HG03175 (cell line): ENCODE results near the gene AFDN.

ENCODE experiments used
- ATAC-seq: cut with Tn5 transposase; IDR thresholded peaks from one replicate; pipeline ENCODE4 v1.9.1; 2021; ENCODE audit warnings: mild to moderate bottlenecking, moderate library complexity; ENCODE audit not compliant: unreplicated experiment

AFDN gene

DNA sequence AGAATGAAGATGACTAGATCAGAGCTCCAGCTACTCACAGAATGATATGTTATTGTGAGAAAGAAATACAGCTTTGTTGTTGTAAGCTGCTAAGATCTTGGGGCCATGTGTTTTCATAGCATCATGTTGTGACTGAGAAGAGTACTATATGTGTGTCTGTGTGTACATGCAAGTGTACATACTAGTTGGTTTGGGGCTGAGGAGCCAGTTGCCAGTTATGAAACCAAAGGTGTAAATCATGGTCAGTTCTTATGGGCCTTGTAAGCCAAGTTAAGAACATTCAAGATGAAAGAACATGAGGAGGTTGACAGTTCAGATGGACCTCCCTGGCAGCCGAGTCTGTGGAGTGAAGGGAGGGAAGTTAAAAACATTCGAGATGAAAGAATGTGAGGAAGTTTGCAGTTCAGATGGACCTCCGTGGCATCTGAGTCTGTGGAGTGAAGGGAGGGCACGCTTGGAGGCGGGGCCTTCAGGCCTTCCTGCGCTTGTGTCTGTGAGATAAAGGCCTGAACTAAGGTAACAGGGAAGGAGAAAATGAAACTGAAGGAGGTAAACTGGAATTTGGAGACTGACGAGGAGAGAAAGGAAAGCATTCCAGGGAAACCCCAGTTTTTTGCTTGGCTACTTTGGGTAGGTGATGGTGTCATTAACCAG lies 13.9 kb downstream of the AFDN start:
- ATAC-seq, result no peak

GRCh38 chr6:167841981-167842380 lies 15.3 kb downstream of the AFDN start:
- ATAC-seq, result no peak

DNA sequence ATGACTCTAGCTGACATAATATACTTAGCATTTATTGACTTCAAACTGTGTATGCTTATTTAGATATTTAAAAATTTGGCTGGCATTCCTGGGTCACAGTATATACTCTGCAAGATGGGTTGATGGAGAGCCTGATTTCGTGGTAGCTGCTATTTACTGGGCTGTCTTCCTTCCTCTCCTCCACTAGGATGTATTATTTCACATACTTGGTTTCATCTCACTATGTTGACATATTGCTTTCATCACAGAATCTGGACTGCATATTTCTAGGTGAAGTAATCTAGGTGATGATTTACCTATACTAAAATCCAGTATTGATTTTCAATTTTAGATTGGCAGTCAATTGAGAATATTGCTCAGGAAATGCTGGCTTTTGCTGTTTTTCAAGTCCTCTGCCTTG lies 15.7 kb downstream of the AFDN start:
- no peak for ATAC-seq

DNA sequence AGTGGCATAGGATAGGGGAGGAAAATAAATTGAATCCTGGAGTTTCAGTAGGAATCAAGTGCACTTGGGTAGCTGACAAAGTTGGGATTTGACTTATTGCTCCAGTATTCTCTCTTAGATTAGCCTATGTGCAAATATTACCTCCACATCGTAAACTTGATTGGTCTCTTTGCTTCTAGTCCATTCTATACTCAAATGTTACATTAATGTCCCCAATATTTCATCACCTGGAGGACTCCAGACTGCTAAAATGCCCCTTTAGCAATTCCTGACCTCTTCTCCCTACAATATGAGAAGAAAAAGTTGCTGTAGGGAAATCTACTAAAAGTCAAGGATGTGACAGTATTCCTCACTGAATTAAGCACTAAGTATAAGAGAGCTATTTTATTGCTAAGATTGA lies 16.3 kb downstream of the AFDN start:
- ATAC-seq, result no peak

DNA sequence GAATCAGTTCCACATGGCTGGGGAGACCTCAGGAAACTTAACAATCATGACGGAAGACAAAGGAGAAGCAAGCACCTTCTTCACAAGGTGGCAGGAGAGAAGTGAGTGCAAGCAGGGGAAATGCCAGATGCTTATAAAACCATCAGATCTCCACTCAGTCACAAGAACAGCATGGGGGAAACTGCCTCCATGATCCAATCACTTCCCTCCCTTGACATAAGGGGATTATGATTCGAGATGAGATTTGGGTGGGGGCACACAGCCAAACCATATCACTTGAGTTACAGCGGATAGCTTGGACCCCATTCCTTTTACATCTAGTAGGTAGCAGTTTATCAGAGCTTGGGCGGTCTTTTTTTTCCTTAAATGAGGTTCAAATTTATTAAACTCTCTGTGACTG lies 19.1 kb downstream of the AFDN start:
- ATAC-seq, result no peak

GRCh38 chr6:167846997-167847606 lies 20.4 kb downstream of the AFDN start:
- no peak for ATAC-seq

DNA sequence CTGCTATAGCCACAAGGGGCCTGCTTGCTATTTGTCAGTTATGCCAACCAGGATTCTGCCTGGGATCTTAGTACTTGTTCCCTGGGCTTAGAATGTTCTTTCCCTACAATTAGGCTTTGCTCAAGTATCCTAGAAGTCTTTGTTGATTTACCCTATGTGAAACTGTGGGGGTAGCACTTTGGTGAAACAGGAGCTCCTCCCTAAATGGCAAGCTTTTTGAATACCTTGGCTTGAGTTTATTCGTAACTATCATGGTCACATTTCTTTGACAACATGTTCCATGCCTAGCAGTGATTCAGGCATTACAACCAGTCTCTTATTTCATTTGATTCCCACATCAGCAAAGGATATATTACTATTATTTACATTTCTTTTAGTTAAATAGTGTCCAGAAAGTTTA lies 21.2 kb downstream of the AFDN start:
- no peak for ATAC-seq

DNA sequence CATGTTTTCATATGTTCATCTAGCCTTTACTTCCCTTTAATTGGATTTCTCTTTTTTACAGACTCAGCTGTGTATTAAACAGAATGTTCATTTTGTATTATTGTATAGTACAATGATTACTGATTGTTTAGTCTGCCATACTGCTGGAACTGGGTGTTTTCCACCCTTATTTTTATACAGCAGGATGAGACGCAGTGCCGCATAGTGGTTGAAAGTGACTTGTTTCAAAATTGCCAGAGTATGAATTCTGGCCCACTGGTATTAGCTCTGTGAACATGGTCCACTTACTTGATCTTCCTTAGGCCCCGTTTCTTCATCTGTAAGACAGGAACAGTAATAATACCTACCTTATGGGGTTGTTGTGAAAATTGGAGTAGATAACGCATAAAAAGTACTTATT lies 22.1 kb downstream of the AFDN start:
- no peak for ATAC-seq

DNA sequence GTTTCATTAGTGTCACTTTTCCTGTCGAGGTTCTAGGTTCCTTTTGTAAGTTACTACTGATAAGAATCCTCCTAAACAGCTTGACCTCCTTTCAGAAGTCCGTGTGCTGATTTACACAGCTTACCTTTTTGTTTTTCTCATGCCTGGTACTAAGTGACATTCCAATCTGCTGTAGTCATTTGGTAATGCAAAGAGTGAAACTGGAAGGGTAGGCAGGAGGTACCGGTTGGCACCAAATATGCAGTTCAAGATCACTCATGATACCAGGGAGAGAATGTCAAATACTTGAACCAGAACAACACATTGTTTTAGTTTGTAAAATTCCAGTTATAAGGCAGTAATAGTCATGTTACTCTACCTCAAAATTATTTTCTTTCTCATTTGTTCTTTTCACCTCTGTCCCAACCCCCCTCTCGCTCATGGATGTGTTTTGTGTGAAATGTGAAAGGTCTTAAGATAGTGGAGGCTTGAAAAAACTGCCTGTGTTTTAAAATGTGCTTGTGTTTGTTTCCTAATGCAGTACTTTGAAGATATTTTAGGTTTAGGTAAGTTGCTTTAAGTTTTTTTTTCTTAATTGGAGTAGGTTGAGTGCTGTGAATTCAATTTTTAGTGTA lies 23.2 kb downstream of the AFDN start:
- ATAC-seq, result no peak

DNA sequence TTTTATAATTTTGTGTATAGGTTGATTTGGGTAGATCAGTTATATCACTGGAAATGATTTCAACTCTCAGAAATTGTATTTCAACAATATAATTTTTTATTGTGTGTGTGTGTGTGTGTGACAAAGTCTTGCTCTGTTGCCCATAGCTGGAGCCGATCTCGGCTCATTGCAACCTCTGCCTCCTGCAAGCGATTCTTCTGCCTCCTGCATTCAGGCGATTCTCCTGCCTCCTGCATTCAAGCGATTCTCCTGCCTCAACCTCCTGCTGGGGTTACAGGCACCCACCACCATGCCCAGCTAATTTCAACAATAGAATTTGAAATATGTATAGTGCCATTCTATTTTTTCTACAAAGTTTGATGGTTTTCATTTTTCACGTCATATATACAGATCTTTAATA lies 24.1 kb downstream of the AFDN start:
- ATAC-seq, result no peak

- no peak for ATAC-seq
Measured at GRCh38 chr6:167851370-167851952, 24.8 kb downstream of the AFDN start.

DNA sequence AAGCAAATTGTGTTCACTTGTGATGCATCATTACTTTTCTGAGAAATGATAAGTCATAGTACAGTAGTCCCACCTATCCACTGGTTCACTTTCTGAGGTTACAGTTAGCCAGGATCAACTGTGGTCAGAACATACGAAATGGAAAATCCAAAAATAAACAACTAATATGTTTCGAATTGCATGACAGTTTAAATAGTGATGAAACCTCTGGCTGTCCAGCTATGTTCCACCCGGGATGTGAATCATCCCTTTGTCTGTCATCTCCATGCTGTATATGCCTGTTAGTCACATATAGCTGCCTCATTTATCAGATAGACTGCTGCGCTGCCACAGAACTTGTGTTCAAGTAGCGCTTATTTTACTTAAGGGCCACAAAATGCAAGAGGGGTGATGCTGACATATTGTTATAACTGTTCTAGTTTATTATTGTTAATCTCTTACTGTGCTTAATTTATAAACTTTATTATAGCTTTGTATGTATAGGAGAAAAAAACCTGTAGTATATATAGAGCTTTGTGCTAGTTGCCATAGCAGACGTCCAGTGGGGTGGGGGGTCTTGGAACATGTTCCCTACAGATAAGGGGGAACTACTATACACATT lies 29.2 kb downstream of the AFDN start:
- no peak for ATAC-seq

GRCh38 chr6:167856474-167856873 lies 29.8 kb downstream of the AFDN start:
- no peak for ATAC-seq

DNA sequence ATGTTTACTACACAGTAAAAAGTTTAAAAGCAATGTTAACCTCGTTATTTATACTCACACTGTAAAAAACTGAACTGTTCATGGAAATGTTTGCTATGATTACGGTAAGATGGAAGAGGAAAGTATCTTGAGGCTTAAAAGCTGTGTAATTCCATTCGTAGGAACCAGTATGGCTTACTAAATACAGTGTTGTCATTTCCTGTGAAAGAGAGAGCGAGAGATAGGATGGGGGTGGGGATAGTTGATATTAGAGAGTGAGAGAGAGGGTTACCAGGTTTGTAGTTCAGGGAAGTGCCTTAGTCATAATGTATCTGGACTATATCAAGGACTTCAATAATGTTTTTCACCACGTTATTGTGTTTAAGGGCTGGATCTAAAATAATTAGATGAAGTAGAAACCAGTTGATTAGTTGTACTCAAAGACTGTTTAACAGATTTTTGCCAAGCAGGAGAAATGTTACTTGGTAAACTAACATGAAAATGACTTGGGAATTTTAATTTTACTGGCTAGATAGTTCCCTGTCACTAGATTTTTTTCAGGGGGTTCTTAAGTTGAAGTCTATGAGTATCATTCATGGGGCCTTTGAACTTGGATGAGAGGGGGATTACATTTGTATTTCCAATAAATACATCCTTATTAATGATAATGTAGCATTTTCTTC lies 30.4 kb downstream of the AFDN start:
- no peak for ATAC-seq

- no peak for ATAC-seq
Measured at GRCh38 chr6:167858086-167858591, 31.4 kb downstream of the AFDN start.

- ATAC-seq, result no peak
Measured at GRCh38 chr6:167858842-167859664, 32.3 kb downstream of the AFDN start.

DNA sequence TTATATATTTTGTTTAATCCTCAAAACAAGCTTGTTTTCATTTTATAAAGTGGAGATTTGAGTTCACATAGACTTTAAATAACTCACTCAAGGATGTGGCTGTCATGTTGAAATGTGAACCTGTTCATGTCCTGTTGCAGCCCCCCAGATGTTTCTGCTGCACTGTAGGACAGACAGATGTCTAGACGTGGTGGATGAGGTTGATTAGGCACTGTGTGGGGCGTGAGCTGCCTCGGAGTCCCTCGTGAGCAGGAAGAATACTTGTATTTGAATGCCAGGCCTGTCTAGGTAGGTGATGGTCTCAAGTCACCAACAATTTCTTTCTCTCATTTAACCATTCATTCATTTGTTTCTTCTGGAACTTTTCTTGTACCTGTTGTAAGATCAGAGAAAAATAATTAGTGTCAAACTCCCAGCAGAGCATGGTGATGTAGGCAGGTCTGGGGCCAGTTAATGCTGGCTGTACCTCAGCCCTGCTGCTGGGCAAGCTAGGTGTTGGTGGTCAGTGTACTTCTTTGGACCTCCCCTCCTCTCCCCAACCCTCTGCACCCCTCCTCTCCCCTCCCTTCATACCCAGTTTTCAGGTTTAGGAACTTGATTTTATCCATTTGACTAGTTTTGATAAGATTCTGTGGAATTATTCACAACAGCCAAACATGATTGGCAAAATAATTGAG lies 34.0 kb downstream of the AFDN start:
- ATAC-seq, result no peak

GRCh38 chr6:167861424-167861823 lies 34.7 kb downstream of the AFDN start:
- ATAC-seq, result no peak

- ATAC-seq, result no peak
Measured at GRCh38 chr6:167863897-167864296, 37.2 kb downstream of the AFDN start.

DNA sequence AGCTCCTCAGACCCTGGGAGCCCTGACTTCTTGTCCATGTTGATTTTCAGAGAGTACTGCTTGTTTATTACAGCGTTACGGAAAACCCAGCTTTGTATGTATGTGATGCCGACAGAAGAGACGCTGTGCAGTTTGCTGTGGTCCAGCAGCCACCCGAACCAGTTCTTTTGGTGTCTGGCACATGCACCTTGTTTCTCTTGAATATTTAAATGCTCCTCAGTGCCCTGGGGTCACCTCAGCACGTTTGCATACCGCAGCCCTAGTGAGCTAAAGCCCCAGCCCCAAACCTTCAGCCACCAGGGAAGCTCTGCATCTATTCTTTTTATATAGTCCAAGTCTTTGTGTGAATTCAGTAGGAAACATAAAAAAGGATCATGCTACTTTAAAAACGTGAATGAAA lies 39.9 kb downstream of the AFDN start:
- no peak for ATAC-seq
